SK-N-MC (cell line): Measurements from ENCODE around the gene CAMSAP2.

Experiments used
- DNase-seq: peaks from one replicate; pipeline ENCODE4 v3.0.0-alpha.2; 2011; ENCODE audit warnings: low read depth, low spot score
- H3K27ac ChIP-seq: fragments of 200-600 bp; sonication (generic); 2 replicates; pipeline ENCODE4 v1.5.1; 2016; ENCODE audit warnings: mixed run types
- H3K36me3 ChIP-seq: fragments of 200-600 bp; sonication (generic); 2 replicates; pipeline ENCODE4 v1.6.1; 2017; ENCODE audit warnings: antibody characterized with exemption, low read length, mixed read lengths; ENCODE audit not compliant: insufficient read depth
- H3K4me3 ChIP-seq: fragments of 200-600 bp; sonication (generic); 2 replicates; pipeline ENCODE4 v1.5.1; 2016
- H3K9ac ChIP-seq: fragments of 200-600 bp; sonication (generic); 2 replicates; pipeline ENCODE4 v1.8.0; 2017; ENCODE audit warnings: mixed run types, mixed read lengths; ENCODE audit not compliant: insufficient read length
- H3K9me3 ChIP-seq: fragments of 200-600 bp; sonication (generic); 2 replicates; pipeline ENCODE4 v1.6.1; 2017; ENCODE audit warnings: low read depth, mild to moderate bottlenecking, antibody characterized with exemption, low read length, moderate library complexity, mixed read lengths
- EZH2 ChIP-seq: fragments of 200-600 bp; sonication (generic); IDR thresholded peaks from one replicate; pipeline ENCODE4 v1.6.1; 2017; ENCODE audit warnings: antibody characterized with exemption
- FOXP2 ChIP-seq: optimal IDR thresholded peaks from 2 replicates; pipeline ENCODE3; 2011; ENCODE audit warnings: mild to moderate bottlenecking, moderate library complexity; ENCODE audit not compliant: insufficient read depth; ENCODE audit errors: extremely low read length, control extremely low read depth
- POLR2AphosphoS5 ChIP-seq: IDR thresholded peaks from 2 replicates; pipeline ENCODE4 v1.6.1; 2012; ENCODE audit warnings: mild to moderate bottlenecking, low read depth, low read length, borderline replicate concordance

CAMSAP2 gene

GRCh38 chr1:200897259-200897658, 158.6 kb downstream of the CAMSAP2 start:
- Histone ChIP-seq H3K9ac (no peak overlapping the region), H3K27ac (no peak overlapping the region), H3K4me3 (no peak overlapping the region), H3K36me3 (no peaks in the 10 kb centered on the region), H3K9me3 (no peaks in the 10 kb centered on the region)
- no peak for DNase-seq
- no peak for TF ChIP-seq FOXP2

GRCh38 chr1:200899015-200899386, 160.3 kb downstream of the CAMSAP2 start:
- no peaks in the 10 kb centered on the region for H3K36me3 ChIP-seq
- no peak overlapping the region for H3K27ac ChIP-seq
- H3K9ac ChIP-seq, result no peak overlapping the region
- no peak overlapping the region for H3K4me3 ChIP-seq
- no peaks in the 10 kb centered on the region for H3K9me3 ChIP-seq
- TF ChIP-seq FOXP2, result no peak
- no peak for TF ChIP-seq EZH2
- no peak for TF ChIP-seq POLR2AphosphoS5
- DNase-seq, result no peak

GRCh38 chr1:200899451-200899915, 160.8 kb downstream of the CAMSAP2 start:
- no peak overlapping the region for H3K4me3 ChIP-seq
- H3K36me3 ChIP-seq, result no peaks in the 10 kb centered on the region
- H3K9me3 ChIP-seq, result no peaks in the 10 kb centered on the region
- TF ChIP-seq FOXP2, result no peak
- no peak for TF ChIP-seq POLR2AphosphoS5
- TF ChIP-seq EZH2, result no peak
- no peak for DNase-seq
- H3K27ac ChIP-seq, result no peak overlapping the region
- no peak overlapping the region for H3K9ac ChIP-seq

- Histone ChIP-seq H3K36me3 (no peaks in the 10 kb centered on the region), H3K27ac (no peak overlapping the region), H3K4me3 (peak overlapping the region; percentile 17; the same call in 1 of the 2 replicates), H3K9me3 (no peaks in the 10 kb centered on the region), H3K9ac (no peak overlapping the region)
- no peak for DNase-seq
- TF ChIP-seq POLR2AphosphoS5 (no peak), EZH2 (no peak), FOXP2 (no peak)
These were observed 161.5 kb downstream of the CAMSAP2 start for GRCh38 chr1:200899954-200900867.

- no peak overlapping the region for H3K9ac ChIP-seq
- no peak for DNase-seq
- no peaks in the 10 kb centered on the region for H3K9me3 ChIP-seq
- TF ChIP-seq EZH2 (no peak), FOXP2 (no peak), POLR2AphosphoS5 (no peak)
- peak overlapping the region; percentile 17; the same call in 1 of the 2 replicates for H3K4me3 ChIP-seq
- no peak overlapping the region for H3K27ac ChIP-seq
- H3K36me3 ChIP-seq, result no peaks in the 10 kb centered on the region
These were observed 162.2 kb downstream of the CAMSAP2 start for GRCh38 chr1:200900877-200901276.

- TF ChIP-seq POLR2AphosphoS5 (no peak), EZH2 (no peak), FOXP2 (no peak)
- Histone ChIP-seq H3K9ac (no peak overlapping the region), H3K36me3 (no peaks in the 10 kb centered on the region), H3K9me3 (no peaks in the 10 kb centered on the region), H3K4me3 (no peak overlapping the region), H3K27ac (no peak overlapping the region)
- no peak for DNase-seq
These were observed 162.7 kb downstream of the CAMSAP2 start for GRCh38 chr1:200901350-200901749.

- no peak overlapping the region for H3K4me3 ChIP-seq
- H3K9ac ChIP-seq, result no peak overlapping the region
- no peak overlapping the region for H3K27ac ChIP-seq
- no peaks in the 10 kb centered on the region for H3K36me3 ChIP-seq
- H3K9me3 ChIP-seq, result no peaks in the 10 kb centered on the region
- TF ChIP-seq POLR2AphosphoS5 (no peak), FOXP2 (no peak), EZH2 (no peak)
- no peak for DNase-seq
These were observed 163.2 kb downstream of the CAMSAP2 start for GRCh38 chr1:200901796-200902444.

- TF ChIP-seq FOXP2 (no peak), EZH2 (no peak), POLR2AphosphoS5 (no peak)
- no peak overlapping the region for H3K9ac ChIP-seq
- H3K9me3 ChIP-seq, result no peaks in the 10 kb centered on the region
- H3K27ac ChIP-seq, result no peak overlapping the region
- no peak overlapping the region for H3K4me3 ChIP-seq
- DNase-seq, result no peak
- no peaks in the 10 kb centered on the region for H3K36me3 ChIP-seq
These were observed 165.1 kb downstream of the CAMSAP2 start for GRCh38 chr1:200903793-200904192.
